ENCODE measurements around the gene ABCB10.

DNA sequence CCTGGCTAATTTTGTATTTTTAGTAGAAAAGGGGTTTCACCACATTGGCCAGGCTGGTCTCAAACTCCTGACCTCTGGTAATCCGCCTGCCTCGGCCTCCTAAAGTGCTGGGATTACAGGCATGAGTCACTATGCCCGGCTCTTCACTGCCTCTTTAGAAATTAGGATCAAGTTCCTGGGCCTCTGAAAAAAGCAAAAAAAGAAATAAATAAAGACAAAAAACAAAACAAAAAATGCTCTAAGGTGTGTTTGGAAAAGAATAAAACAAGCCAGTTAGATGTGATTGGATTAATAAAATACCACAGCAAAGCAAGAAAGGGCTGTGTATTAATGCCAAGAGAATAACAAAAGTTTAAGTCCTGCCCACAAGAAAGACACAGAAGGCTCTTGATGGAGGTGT, 4.2 kb upstream of the ABCB10 start:
- TF ChIP-seq, protein P1, sequence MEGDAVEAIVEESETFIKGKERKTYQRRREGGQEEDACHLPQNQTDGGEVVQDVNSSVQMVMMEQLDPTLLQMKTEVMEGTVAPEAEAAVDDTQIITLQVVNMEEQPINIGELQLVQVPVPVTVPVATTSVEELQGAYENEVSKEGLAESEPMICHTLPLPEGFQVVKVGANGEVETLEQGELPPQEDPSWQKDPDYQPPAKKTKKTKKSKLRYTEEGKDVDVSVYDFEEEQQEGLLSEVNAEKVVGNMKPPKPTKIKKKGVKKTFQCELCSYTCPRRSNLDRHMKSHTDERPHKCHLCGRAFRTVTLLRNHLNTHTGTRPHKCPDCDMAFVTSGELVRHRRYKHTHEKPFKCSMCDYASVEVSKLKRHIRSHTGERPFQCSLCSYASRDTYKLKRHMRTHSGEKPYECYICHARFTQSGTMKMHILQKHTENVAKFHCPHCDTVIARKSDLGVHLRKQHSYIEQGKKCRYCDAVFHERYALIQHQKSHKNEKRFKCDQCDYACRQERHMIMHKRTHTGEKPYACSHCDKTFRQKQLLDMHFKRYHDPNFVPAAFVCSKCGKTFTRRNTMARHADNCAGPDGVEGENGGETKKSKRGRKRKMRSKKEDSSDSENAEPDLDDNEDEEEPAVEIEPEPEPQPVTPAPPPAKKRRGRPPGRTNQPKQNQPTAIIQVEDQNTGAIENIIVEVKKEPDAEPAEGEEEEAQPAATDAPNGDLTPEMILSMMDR (IDR thresholded peaks at IDR 0.05), result no peak
- no peak for TF ChIP-seq POLR2A (IDR thresholded peaks at IDR 0.05)
